Testis (tissue), 3 donors: ENCODE results near the gene SAC3D1. TPM values are rescaled to one million over a fixed set of nuclear protein-coding genes. Genes with fewer than 3 reads are reported as not detected.

Source experiments
- DNase-seq: peaks from one replicate; pipeline ENCODE4 v3.0.0-alpha.2; 2019
- H3K27ac ChIP-seq, 2 donors: fragments of 200-600 bp; sonication (generic); one replicate each; pipeline ENCODE4 v1.5.1; 2019
- H3K27me3 ChIP-seq: fragments of 200-600 bp; sonication (generic); one replicate; pipeline ENCODE4 v1.5.1; 2019
- H3K36me3 ChIP-seq: fragments of 200-600 bp; sonication (generic); one replicate; pipeline ENCODE4 v1.5.1; 2017; ENCODE audit warnings: low read depth; ENCODE audit errors: missing control alignments
- H3K4me1 ChIP-seq: fragments of 200-600 bp; sonication (generic); one replicate; pipeline ENCODE4 v1.5.1; 2019
- H3K4me3 ChIP-seq, 2 donors: fragments of 200-600 bp; sonication (generic); one replicate each; pipeline ENCODE4 v1.5.1; 2017 to 2019
- H3K9me3 ChIP-seq: fragments of 200-600 bp; sonication (generic); one replicate; pipeline ENCODE4 v1.5.1; 2017
- CTCF ChIP-seq, 3 experiments: fragments of 450-650 bp in 2 of 3; fragments of 200-600 bp in 1 of 3; sonication (generic) in 1 of 3; IDR thresholded peaks; one replicate each; pipeline ENCODE4 v1.5.1; 2016 to 2019; ENCODE audit warnings: antibody characterized with exemption in 3 of 3, mild to moderate bottlenecking in 2 of 3, moderate library complexity in 1 of 3
- POLR2A ChIP-seq: fragments of 450-650 bp; IDR thresholded peaks from one replicate; pipeline ENCODE4 v1.6.1; 2017; ENCODE audit warnings: antibody characterized with exemption, mild to moderate bottlenecking, moderate library complexity
- WGBS, 2 donors: methylation state at CpG; one replicate each; pipeline ENCODE4 v1.1.5; 2018; 5-methylcytosine and 5-hydroxymethylcytosine counted together
- intact Hi-C: fragments of 100-400 bp; cut with DNase I; formaldehyde crosslinking; loops from one replicate; pipeline ENCODE4 v1.15.1; 2023; ENCODE audit warnings: low total_unique reads
- polyA plus RNA-seq: library from polyadenylated mRNA; stranded (reverse); fragments of 350-450 nt; fragmentation: Illumina TruSeq; extraction: RNeasy Lipid Tissue Mini Kit (QIAGEN cat#74804); gene quantifications from one replicate; pipeline ENCODE4 v1.2.3, GENCODE V29; 2014; ENCODE audit warnings: low read depth, low replicate concordance; ENCODE audit not compliant: insufficient read depth
- total RNA-seq, 2 donors: library from RNA; depleted of rRNA; stranded (reverse); fragments of >200 nt; gene quantifications; one replicate each; pipeline ENCODE4 v1.2.3, GENCODE V29; 2016

The SAC3D1 gene
- total and polyA plus RNA-seq, 3 donors from 2014 or later, result 40.5 to 63.5 (median 41.0) TPM

- H3K9me3 ChIP-seq, result no peaks in the 10 kb centered on the region
- no peak overlapping the region for H3K4me3 ChIP-seq
- TF ChIP-seq CTCF (IDR thresholded peaks at IDR 0.05) (no peak), POLR2A (no peak)
- no peaks in the 10 kb centered on the region for H3K27me3 ChIP-seq
- no peak overlapping the region for H3K27ac ChIP-seq
- 88 to 94% methylated on average over 11 to 23 of the region's 23 CpGs for WGBS, 2 donors
- no peaks in the 10 kb centered on the region for H3K36me3 ChIP-seq
- no peak for DNase-seq
- peaks cover 9% of the 10 kb centered on the region for H3K4me1 ChIP-seq
- intact Hi-C loops, result no loop called here
Observed at GRCh38 chr11:65043881-65044501, 3.0 kb downstream of the SAC3D1 start.

- DNase-seq, result no peak
- intact Hi-C loops, result no loop called here
- 90 to 100% methylated on average over 2 to 5 of the region's 5 CpGs for WGBS, 2 donors
- H3K27ac ChIP-seq, result no peak overlapping the region
- no peak overlapping the region for H3K4me3 ChIP-seq
- no peaks in the 10 kb centered on the region for H3K9me3 ChIP-seq
- peaks cover 9% of the 10 kb centered on the region for H3K4me1 ChIP-seq
- TF ChIP-seq POLR2A (no peak), CTCF (IDR thresholded peaks at IDR 0.05) (no peak)
- H3K27me3 ChIP-seq, result no peaks in the 10 kb centered on the region
- no peaks in the 10 kb centered on the region for H3K36me3 ChIP-seq
Observed at GRCh38 chr11:65045061-65045460, 4.1 kb downstream of the SAC3D1 start.

GRCh38 chr11:65045728-65046127, 4.7 kb downstream of the SAC3D1 start:
- Histone ChIP-seq H3K27ac (no peak overlapping the region), H3K4me3 (no peak overlapping the region), H3K4me1 (peaks cover 6% of the 10 kb centered on the region), H3K9me3 (no peaks in the 10 kb centered on the region), H3K36me3 (no peaks in the 10 kb centered on the region), H3K27me3 (no peaks in the 10 kb centered on the region)
- DNase-seq, result no peak
- no peak for TF ChIP-seq POLR2A
- TF ChIP-seq CTCF (IDR thresholded peaks at IDR 0.05), result no peak
- intact Hi-C loops, result no loop called here
- WGBS, 2 donors, result 91 to 97% methylated on average over 5 to 7 of the region's 7 CpGs

GRCh38 chr11:65047581-65048422, 6.8 kb downstream of the SAC3D1 start:
- Histone ChIP-seq H3K9me3 (no peaks in the 10 kb centered on the region), H3K36me3 (no peaks in the 10 kb centered on the region), H3K4me3 (peak overlapping the region; percentile 37 to 57), H3K27ac (no peak overlapping the region), H3K4me1 (peaks cover 6% of the 10 kb centered on the region), H3K27me3 (no peaks in the 10 kb centered on the region)
- intact Hi-C loops, result no loop called here
- DNase-seq, result peak; percentile 37
- 19% methylated on average over 35 to 56 of the region's 56 CpGs for WGBS, 2 donors
- TF ChIP-seq POLR2A (no peak), CTCF (IDR thresholded peaks at IDR 0.05) (no peak)
